ENCODE data around the gene ZDHHC4. TPM values are rescaled to one million over a fixed set of nuclear protein-coding genes. Genes with fewer than 3 reads are reported as not detected.

Gene ZDHHC4
- total and polyA plus RNA-seq, 2 of the 13 experiments (the other 11 are each of a cell fraction or from before 2014, with no cell fraction given): 83.2 to 188 TPM

- TF ChIP-seq E2F1 (CRISPR knock-in tag; IDR thresholded peaks at IDR 0.05): no peak
- no peak for TF ChIP-seq ZSCAN25 (CRISPR knock-in tag; IDR thresholded peaks at IDR 0.05)
- peak in 1 of 2 experiments; percentile 21; a peak in 1 of 4 replicates for TF ChIP-seq EP300 (IDR thresholded peaks at IDR 0.05; ENCODE audit: low read depth in 2 of 2, low read length in 2 of 2)
- TF ChIP-seq EP300 (CRISPR knock-in tag; IDR thresholded peaks at IDR 0.05; ENCODE audit: borderline replicate concordance): peak; percentile 28; the same call in 1 of the 2 replicates
- TF ChIP-seq HMG20A (CRISPR knock-in tag; IDR thresholded peaks at IDR 0.05; ENCODE audit: borderline replicate concordance): no peak
- TF ChIP-seq TOPORS (CRISPR knock-in tag; IDR thresholded peaks at IDR 0.05): peak; percentile 95
- TF ChIP-seq ZNF282 (IDR thresholded peaks at IDR 0.05; ENCODE audit: partially characterized antibody): no peak
- no peak for TF ChIP-seq MAFF (IDR thresholded peaks at IDR 0.05; ENCODE audit: low read depth, low read length)
- TF ChIP-seq ZNF318 (CRISPR knock-in tag; IDR thresholded peaks at IDR 0.05): no peak
- TF ChIP-seq, protein P1, sequence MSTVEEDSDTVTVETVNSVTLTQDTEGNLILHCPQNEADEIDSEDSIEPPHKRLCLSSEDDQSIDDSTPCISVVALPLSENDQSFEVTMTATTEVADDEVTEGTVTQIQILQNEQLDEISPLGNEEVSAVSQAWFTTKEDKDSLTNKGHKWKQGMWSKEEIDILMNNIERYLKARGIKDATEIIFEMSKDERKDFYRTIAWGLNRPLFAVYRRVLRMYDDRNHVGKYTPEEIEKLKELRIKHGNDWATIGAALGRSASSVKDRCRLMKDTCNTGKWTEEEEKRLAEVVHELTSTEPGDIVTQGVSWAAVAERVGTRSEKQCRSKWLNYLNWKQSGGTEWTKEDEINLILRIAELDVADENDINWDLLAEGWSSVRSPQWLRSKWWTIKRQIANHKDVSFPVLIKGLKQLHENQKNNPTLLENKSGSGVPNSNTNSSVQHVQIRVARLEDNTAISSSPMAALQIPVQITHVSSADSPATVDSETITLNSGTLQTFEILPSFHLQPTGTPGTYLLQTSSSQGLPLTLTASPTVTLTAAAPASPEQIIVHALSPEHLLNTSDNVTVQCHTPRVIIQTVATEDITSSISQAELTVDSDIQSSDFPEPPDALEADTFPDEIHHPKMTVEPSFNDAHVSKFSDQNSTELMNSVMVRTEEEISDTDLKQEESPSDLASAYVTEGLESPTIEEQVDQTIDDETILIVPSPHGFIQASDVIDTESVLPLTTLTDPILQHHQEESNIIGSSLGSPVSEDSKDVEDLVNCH (CRISPR knock-in tag; IDR thresholded peaks at IDR 0.05): no peak
- no peak for TF ChIP-seq ZNF296 (CRISPR knock-in tag; conservative IDR thresholded peaks at IDR 0.05)
- TF ChIP-seq PAWR (CRISPR knock-in tag; IDR thresholded peaks at IDR 0.05; ENCODE audit: borderline replicate concordance): no peak
- TF ChIP-seq ZNF234 (CRISPR knock-in tag; conservative IDR thresholded peaks at IDR 0.05): no peak
- no peak for TF ChIP-seq ZNF552 (CRISPR knock-in tag; IDR thresholded peaks at IDR 0.05; ENCODE audit: borderline replicate concordance)
- no peak for TF ChIP-seq RNF219 (CRISPR knock-in tag; IDR thresholded peaks at IDR 0.05)
Measured at GRCh38 chr7:6589829-6590644, 12.8 kb downstream of the ZDHHC4 start, which contains the start of gene INTS15 (continued).
